ENCODE data around the gene IMMT.
"Not testable (repeated sequence)": the region's sequence is repeated elsewhere in the genome, so short reads cannot be mapped to it uniquely, and the experiment has no call there.

- not testable (repeated sequence) for TF ChIP-seq CTCF (conservative IDR thresholded peaks at IDR 0.05; ENCODE audit: low read depth in 2 of 2); POLR2AphosphoS5 (IDR thresholded peaks at IDR 0.05; ENCODE audit: low read depth); CREB1 (CRISPR knock-in tag; IDR thresholded peaks at IDR 0.05; ENCODE audit: low read depth); REST (IDR thresholded peaks at IDR 0.05; ENCODE audit: unreplicated experiment); ETS1 (IDR thresholded peaks at IDR 0.05); EZH2 (IDR thresholded peaks at IDR 0.05; ENCODE audit: low read depth, unreplicated experiment); ZNF114 (CRISPR knock-in tag; IDR thresholded peaks at IDR 0.05)
Measured at GRCh38 chr2:86244781-86245180, 49.5 kb upstream of the IMMT start.
